IMR-90 (cell line): ENCODE data around the gene DNM1. TPM values are rescaled to one million over a fixed set of nuclear protein-coding genes. Genes with fewer than 3 reads are reported as not detected.

Source experiments
- ATAC-seq: fragments of 200-7000 bp; cut with Tn5 transposase; 2 replicates; pipeline ENCODE4 v1.9.1; 2020; ENCODE audit warnings: low read depth, mild to moderate bottlenecking, moderate library complexity
- BruUV-seq: library from RNA; stranded (reverse); fragments of 400-500 nt; replicated peaks from 2 replicates; lab custom pipeline; 2021; lab: Mats Ljungman, UMichigan
- CTCF ChIA-PET: fragments of 300-600 bp; formaldehyde crosslinking; extraction: SDS; loops from one replicate; lab custom pipeline; 2021; ENCODE audit warnings: antibody characterized with exemption; lab: Yijun Ruan, JAX
- POLR2A ChIA-PET: fragments of 300-600 bp; sonication (Branson Sonifier 250); formaldehyde crosslinking; loops from one replicate; lab custom pipeline; 2022; ENCODE audit warnings: antibody characterized with exemption; ENCODE audit not compliant: unreplicated experiment; lab: Charles Lee
- DNase-seq: peaks from one replicate; pipeline ENCODE4 v3.0.0; 2013
- H2AFZ ChIP-seq: replicated peaks from 2 replicates; pipeline ENCODE3; 2013; ENCODE audit warnings: low read length, mild to moderate bottlenecking; ENCODE audit not compliant: poor library complexity
- H2AK5ac ChIP-seq: 2 replicates; pipeline ENCODE4 v1.6.1; 2013; ENCODE audit warnings: low read depth, low read length, inconsistent platforms
- H2AK9ac ChIP-seq: replicated peaks from 2 replicates; pipeline ENCODE3; 2013; ENCODE audit warnings: mild to moderate bottlenecking, low read depth, low read length, moderate library complexity; ENCODE audit not compliant: poor library complexity
- H2BK120ac ChIP-seq: 2 replicates; pipeline ENCODE4 v1.6.1; 2013; ENCODE audit warnings: low read depth, low read length, inconsistent platforms
- H2BK15ac ChIP-seq: 3 replicates; pipeline ENCODE4 v1.6.1; 2013; ENCODE audit warnings: low read depth, low read length, inconsistent platforms
- H2BK20ac ChIP-seq: 2 replicates; pipeline ENCODE4 v1.6.1; 2013; ENCODE audit warnings: low read depth, mild to moderate bottlenecking, inconsistent platforms, low read length, moderate library complexity
- H2BK5ac ChIP-seq: 2 replicates; pipeline ENCODE4 v1.6.1; 2013; ENCODE audit warnings: mild to moderate bottlenecking, low read depth, low read length, inconsistent platforms; ENCODE audit not compliant: poor library complexity, severe bottlenecking
- H3K14ac ChIP-seq: replicated peaks from 2 replicates; pipeline ENCODE4 v1.6.1; 2013; ENCODE audit warnings: low read depth, low read length, inconsistent platforms
- H3K18ac ChIP-seq: 2 replicates; pipeline ENCODE4 v1.6.1; 2013; ENCODE audit warnings: low read depth, low read length, control low read depth
- H3K23ac ChIP-seq: 2 replicates; pipeline ENCODE4 v1.6.1; 2013; ENCODE audit warnings: low read depth, low read length, inconsistent platforms
- H3K27ac ChIP-seq: 2 replicates; pipeline ENCODE4 v1.5.1; 2013; ENCODE audit warnings: mild to moderate bottlenecking, control low read depth, low read length; ENCODE audit not compliant: insufficient read depth
- H3K27me3 ChIP-seq: 2 replicates; pipeline ENCODE4 v1.6.1; 2013; ENCODE audit warnings: low read length; ENCODE audit not compliant: control insufficient read depth, insufficient read depth
- H3K36me3 ChIP-seq: 2 replicates; pipeline ENCODE4 v1.6.1; 2013; ENCODE audit warnings: low read length, mixed read lengths; ENCODE audit not compliant: control insufficient read depth, insufficient read depth
- H3K4ac ChIP-seq: 2 replicates; pipeline ENCODE4 v1.6.1; 2013; ENCODE audit warnings: low read depth, low read length, inconsistent platforms
- H3K4me1 ChIP-seq: 2 replicates; pipeline ENCODE4 v1.6.1; 2013; ENCODE audit warnings: low read length, mixed read lengths; ENCODE audit not compliant: control insufficient read depth, insufficient read depth
- H3K4me2 ChIP-seq: 2 replicates; pipeline ENCODE4 v1.6.1; 2013; ENCODE audit warnings: low read depth, mild to moderate bottlenecking, control low read depth, low read length, moderate library complexity
- H3K4me3 ChIP-seq: 2 replicates; pipeline ENCODE4 v1.5.1; 2013; ENCODE audit warnings: low read depth, mild to moderate bottlenecking, control low read depth, low read length, moderate library complexity; ENCODE audit not compliant: insufficient read depth
- H3K56ac ChIP-seq: 2 replicates; pipeline ENCODE4 v1.6.1; 2013; ENCODE audit warnings: low read length, inconsistent platforms; ENCODE audit not compliant: insufficient read depth; ENCODE audit errors: extremely low read depth
- H3K79me1 ChIP-seq, 2 experiments: 2 replicates each; pipeline ENCODE4 v1.6.1; 2013; ENCODE audit warnings: low read length in 2 of 2, inconsistent platforms in 1 of 2, low read depth in 1 of 2
- H3K9ac ChIP-seq: 2 replicates; pipeline ENCODE4 v1.6.1; 2013; ENCODE audit warnings: low read depth, low read length, control low read depth
- H3K9me1 ChIP-seq: 2 replicates; pipeline ENCODE4 v1.6.1; 2013; ENCODE audit warnings: low read length, inconsistent platforms; ENCODE audit not compliant: insufficient read depth
- H3K9me3 ChIP-seq: 2 replicates; pipeline ENCODE4 v1.6.1; 2013; ENCODE audit warnings: low read length; ENCODE audit not compliant: control insufficient read depth, insufficient read depth
- H4K20me1 ChIP-seq: 2 replicates; pipeline ENCODE4 v1.6.1; 2013; ENCODE audit warnings: low read length, inconsistent platforms; ENCODE audit not compliant: insufficient read depth
- H4K5ac ChIP-seq: 2 replicates; pipeline ENCODE4 v1.6.1; 2013; ENCODE audit warnings: mild to moderate bottlenecking, low read depth, low read length, control low read depth
- H4K8ac ChIP-seq, 2 experiments: 2 replicates each; pipeline ENCODE4 v1.6.1; 2013; ENCODE audit warnings: low read depth in 2 of 2, low read length in 2 of 2, control low read depth in 1 of 2, inconsistent platforms in 1 of 2
- H4K91ac ChIP-seq: 2 replicates; pipeline ENCODE4 v1.6.1; 2013; ENCODE audit warnings: low read depth, low read length, inconsistent platforms; ENCODE audit not compliant: insufficient read depth
- BHLHE40 ChIP-seq: fragments of 150-350 bp; IDR thresholded peaks from 2 replicates; pipeline ENCODE4 v1.6.1; 2016; ENCODE audit warnings: mild to moderate bottlenecking, low read depth, low read length
- CEBPB ChIP-seq: IDR thresholded peaks from 2 replicates; pipeline ENCODE4 v1.6.1; 2012; ENCODE audit warnings: low read depth, low read length, improper control_type of control experiment
- CTCF ChIP-seq: conservative IDR thresholded peaks from 2 replicates; pipeline ENCODE4 v1.5.1; 2012; ENCODE audit warnings: mild to moderate bottlenecking, low read depth, low read length, improper control_type of control experiment
- ELK1 ChIP-seq: fragments of 150-350 bp; IDR thresholded peaks from 2 replicates; pipeline ENCODE4 v1.6.1; 2016; ENCODE audit warnings: low read depth, mild to moderate bottlenecking, low read length, moderate library complexity, borderline replicate concordance
- FOS ChIP-seq: fragments of 150-350 bp; IDR thresholded peaks from 2 replicates; pipeline ENCODE4 v1.6.1; 2016; ENCODE audit warnings: low read depth, low read length
- MAFK ChIP-seq: IDR thresholded peaks from 2 replicates; pipeline ENCODE4 v1.6.1; 2012; ENCODE audit warnings: low read depth, low read length, improper control_type of control experiment
- NFE2L2 ChIP-seq: fragments of 150-350 bp; IDR thresholded peaks from 2 replicates; pipeline ENCODE4 v1.6.1; 2016; ENCODE audit warnings: low read depth, mild to moderate bottlenecking, low read length
- POLR2A ChIP-seq: IDR thresholded peaks from 2 replicates; pipeline ENCODE4 v1.6.1; 2012; ENCODE audit warnings: mild to moderate bottlenecking, low read depth, low read length
- RAD21 ChIP-seq: IDR thresholded peaks from 2 replicates; pipeline ENCODE4 v1.6.1; 2012; ENCODE audit warnings: low read length, improper control_type of control experiment
- RCOR1 ChIP-seq: IDR thresholded peaks from 2 replicates; pipeline ENCODE4 v1.6.1; 2012; ENCODE audit warnings: mild to moderate bottlenecking, low read length, improper control_type of control experiment; ENCODE audit not compliant: insufficient replicate concordance
- RFX5 ChIP-seq: IDR thresholded peaks from 2 replicates; pipeline ENCODE4 v1.8.0; 2012; ENCODE audit warnings: low read depth, mild to moderate bottlenecking, low read length, moderate library complexity
- SMC3 ChIP-seq: fragments of 150-350 bp; IDR thresholded peaks from 2 replicates; pipeline ENCODE4 v1.6.1; 2016; ENCODE audit warnings: low read depth, mild to moderate bottlenecking, antibody characterized with exemption, low read length, moderate library complexity
- USF2 ChIP-seq: fragments of 150-350 bp; IDR thresholded peaks from 2 replicates; pipeline ENCODE4 v1.6.1; 2017; ENCODE audit warnings: mild to moderate bottlenecking, antibody characterized with exemption, low read length, low read depth
- WGBS, 2 experiments: methylation state at CpG; one replicate each; pipeline versions ENCODE4 v1.1.5 to v1.1.7; 2013; ENCODE audit warnings: missing lambda C conversion rate in 2 of 2; ENCODE audit not compliant: insufficient read length in 1 of 2; ENCODE audit errors: extremely low coverage in 2 of 2; 5-methylcytosine and 5-hydroxymethylcytosine counted together
- dilution Hi-C: fragments of 300-500 bp; cut with HindIII; formaldehyde crosslinking; loops from one replicate; pipeline ENCODE4 v1.14.3; 2018; ENCODE audit warnings: low sequenced_read_pairs; ENCODE audit not compliant: unreplicated experiment
- in situ Hi-C: fragments of 300-500 bp; cut with MboI; formaldehyde crosslinking; loops from 3 replicates; pipeline ENCODE4 v1.14.3; 2019; ENCODE audit warnings: low sequenced_read_pairs, inconsistent platforms, mixed read lengths
- intact Hi-C: fragments of 100-400 bp; cut with micrococcal nuclease; formaldehyde crosslinking; loops from 2 replicates; pipeline ENCODE4 v1.10.0; 2022
- polyA plus RNA-seq, 3 experiments: library from polyadenylated mRNA; depleted of rRNA; stranded (reverse); fragments of >200 nt; gene quantifications; 2 replicates each; pipeline ENCODE4 v1.2.3, GENCODE V29; 2012; ENCODE audit warnings: low replicate concordance in 1 of 3
- total RNA-seq: library from RNA; depleted of rRNA; stranded (reverse); fragments of >200 nt; gene quantifications from 2 replicates; pipeline ENCODE4 v1.2.3, GENCODE V29; 2012

DNM1 gene
- total and polyA plus RNA-seq, 2 of the 4 experiments (the other 2 are of a cell fraction) = 13.6 to 17.7 TPM

- dilution Hi-C loops (no loop called here), in situ Hi-C loops (no loop called here), intact Hi-C loops (no loop called here)
- ChIA-PET CTCF (no interaction called here), POLR2A (no interaction called here)
- Histone ChIP-seq H3K18ac (no peak overlapping the region), H4K8ac (no peak overlapping the region), H3K9me3 (no peaks in the 10 kb centered on the region), H3K4me1 (peaks cover 7% of the 10 kb centered on the region), H3K56ac (no peak overlapping the region), H2BK20ac (no peak overlapping the region), H4K20me1 (peaks cover 26% of the 10 kb centered on the region), H2BK120ac (no peak overlapping the region), H3K4ac (no peak overlapping the region; the same call in 1 of the 2 replicates), H3K27ac (no peak overlapping the region), H2AFZ (no peak overlapping the region), H3K4me2 (peak overlapping the region; percentile 97), H4K5ac (no peak overlapping the region), H2BK5ac (no peak overlapping the region), H2AK9ac (peak overlapping the region; percentile 29), H3K23ac (peak overlapping the region; percentile 91; the same call in 1 of the 2 replicates), H2BK15ac (no peak overlapping the region), H3K36me3 (peaks cover 26% of the 10 kb centered on the region), H2AK5ac (peak overlapping the region; percentile 2; the same call in 1 of the 2 replicates), H3K27me3 (no peaks in the 10 kb centered on the region), H3K9me1 (peaks cover 14% of the 10 kb centered on the region), H4K91ac (no peak overlapping the region), H3K4me3 (peak overlapping the region; percentile 96; the same call in 1 of the 2 replicates), H3K9ac (peak overlapping the region; percentile 34; the same call in 1 of the 2 replicates), H3K14ac (peak overlapping the region; percentile 80), H3K79me1 (peaks cover 29 to 79% of the 10 kb centered on the region in 2 experiments)
- no CpG with 5 or more reads among the region's 8 CpGs for WGBS, 2 experiments
- BruUV-seq = no TSS peak
- ATAC-seq = no peak
- TF ChIP-seq ELK1 (no peak), BHLHE40 (no peak), CTCF (no peak), POLR2A (no peak), FOS (no peak), CEBPB (no peak), RFX5 (no peak), NFE2L2 (no peak), SMC3 (no peak), RCOR1 (no peak), USF2 (no peak), MAFK (no peak), RAD21 (no peak)
- no peak for DNase-seq
Measured at GRCh38 chr9:128274245-128274644, 71.1 kb downstream of the DNM1 start.
